Ishikawa (cell line): ENCODE results near the gene PPP1R16B.

ENCODE experiments used
- EGR1 ChIP-seq: IDR thresholded peaks from 2 replicates; pipeline ENCODE4 v1.6.1; 2012
- TF ChIP-seq, protein P1 (sequence below): IDR thresholded peaks from 2 replicates; pipeline ENCODE4 v1.6.1; 2012

DNA sequence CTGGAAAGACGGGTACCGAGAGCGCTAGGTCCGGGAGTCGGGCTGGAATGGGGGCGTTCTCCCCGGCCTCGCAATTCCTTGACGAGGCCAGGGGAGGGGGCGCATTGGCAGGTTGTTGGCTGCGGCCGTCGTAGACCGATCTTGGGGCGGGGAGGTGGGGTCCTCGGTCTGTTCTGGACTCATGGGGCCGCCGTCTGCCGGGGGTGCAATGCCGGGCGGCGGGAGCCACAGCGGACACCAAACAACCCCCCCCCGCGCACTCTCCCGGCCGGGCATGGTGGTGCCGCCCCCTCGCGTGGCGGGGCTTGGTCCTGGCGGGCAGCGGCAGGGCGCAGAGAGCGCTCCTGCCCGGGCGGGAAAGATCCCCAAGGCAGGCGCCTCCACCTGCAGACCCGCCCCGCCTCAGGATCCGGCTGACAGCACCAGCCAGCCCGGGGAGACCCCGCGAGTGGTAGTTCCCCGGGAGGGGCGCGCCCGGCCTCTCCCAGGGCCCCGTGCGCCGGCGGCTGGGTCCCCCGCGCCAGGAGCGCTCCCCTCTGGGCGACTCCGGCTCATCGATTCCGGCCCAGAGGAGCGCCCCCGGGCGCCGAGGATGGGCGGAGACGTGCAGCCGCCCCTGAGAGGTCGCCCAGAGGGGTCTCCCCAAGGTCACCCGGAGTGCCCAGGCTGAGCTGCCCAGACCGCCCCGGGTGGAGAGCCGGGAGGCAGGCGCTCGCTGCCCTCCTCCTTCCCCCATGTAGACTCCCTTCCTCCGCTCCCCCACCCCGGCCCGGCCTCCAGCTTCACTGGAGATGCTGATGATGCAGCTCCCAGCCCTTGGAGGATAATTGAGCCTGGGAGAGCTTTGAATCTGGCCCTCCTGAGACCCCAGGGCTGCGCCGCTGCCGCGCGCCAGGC lies 709 bp downstream of the PPP1R16B start:
- no peak for TF ChIP-seq EGR1
- TF ChIP-seq, protein P1, sequence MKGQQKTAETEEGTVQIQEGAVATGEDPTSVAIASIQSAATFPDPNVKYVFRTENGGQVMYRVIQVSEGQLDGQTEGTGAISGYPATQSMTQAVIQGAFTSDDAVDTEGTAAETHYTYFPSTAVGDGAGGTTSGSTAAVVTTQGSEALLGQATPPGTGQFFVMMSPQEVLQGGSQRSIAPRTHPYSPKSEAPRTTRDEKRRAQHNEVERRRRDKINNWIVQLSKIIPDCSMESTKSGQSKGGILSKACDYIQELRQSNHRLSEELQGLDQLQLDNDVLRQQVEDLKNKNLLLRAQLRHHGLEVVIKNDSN = no peak
